Esophagus muscularis mucosa (tissue), 3 donors: Measurements from ENCODE around the gene IFIH1.

Experiments used
- CTCF ChIP-seq, 3 experiments: fragments of 200-600 bp in 2 of 3; fragments of 450-650 bp in 1 of 3; sonication (generic) in 2 of 3; IDR thresholded peaks; one replicate each; pipeline ENCODE4 v1.5.1; 2017 to 2019; ENCODE audit warnings: antibody characterized with exemption in 3 of 3, mild to moderate bottlenecking in 2 of 3, moderate library complexity in 1 of 3
- POLR2A ChIP-seq: fragments of 450-650 bp; IDR thresholded peaks from one replicate; pipeline ENCODE4 v1.6.1; 2017; ENCODE audit warnings: antibody characterized with exemption, moderate library complexity, mild to moderate bottlenecking, low read depth
- POLR2AphosphoS5 ChIP-seq, 2 donors: sonication (generic); formaldehyde crosslinking; IDR thresholded peaks; one replicate each; pipeline ENCODE4 v1.6.1; 2017; ENCODE audit warnings: antibody characterized with exemption in 2 of 2

GRCh38 chr2:162266460-162266760 is 52.1 kb downstream of the IFIH1 start:
- no peak for TF ChIP-seq CTCF (IDR thresholded peaks at IDR 0.05)
- TF ChIP-seq POLR2A: no peak
- no peak for TF ChIP-seq POLR2AphosphoS5 (IDR thresholded peaks at IDR 0.05)
